Measurements from ENCODE around the gene JSRP1. TPM values are rescaled to one million over a fixed set of nuclear protein-coding genes. Genes with fewer than 3 reads are reported as not detected.

Gene JSRP1
- total and polyA plus RNA-seq, 2 donors from 2014 or later = 0.37 to 5.0 TPM

DNA sequence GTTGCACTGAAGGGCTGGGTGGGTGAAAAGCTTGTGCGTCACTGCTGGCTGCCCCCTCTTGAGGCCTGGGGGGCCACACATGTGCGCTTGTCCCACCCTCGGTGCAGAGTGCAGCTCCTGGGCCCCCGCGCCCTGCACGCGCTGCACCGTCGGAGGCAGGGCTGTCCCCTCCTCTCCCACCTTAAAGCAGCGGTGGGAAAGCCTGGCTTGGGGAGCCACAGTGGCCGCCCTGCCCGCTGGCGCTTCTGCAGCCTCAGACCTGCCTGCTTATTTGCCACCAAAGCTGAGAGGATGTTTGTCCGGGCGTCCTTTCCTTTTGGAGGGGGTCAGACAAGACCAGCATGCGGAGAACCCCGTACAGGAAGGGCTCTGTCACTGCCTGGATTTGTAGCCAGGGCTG, 46.8 kb downstream of the JSRP1 start:
- Histone ChIP-seq H3K9me3 (ENCODE audit: control insufficient read depth in 2 of 3, insufficient read depth in 1 of 3, low read length in 3 of 3) (no peaks in the 10 kb centered on the region), H3K4me3 (ENCODE audit: low read length in 3 of 3) (no peak overlapping the region), H3K27me3 (ENCODE audit: control insufficient read depth, insufficient read depth, low read length) (no peaks in the 10 kb centered on the region), H3K36me3 (ENCODE audit: control insufficient read depth in 2 of 3, insufficient read depth in 3 of 3, low read length in 3 of 3) (peaks cover 0 to 30% (median 12%) of the 10 kb centered on the region in 3 donors), H3K9ac (ENCODE audit: low read length in 3 of 3) (no peak overlapping the region), H3K27ac (ENCODE audit: low read depth in 2 of 2, low read length in 2 of 2) (no peak overlapping the region), H3K4me1 (ENCODE audit: control insufficient read depth in 2 of 3, insufficient read depth in 2 of 3, low read depth in 1 of 3, low read length in 3 of 3) (peaks cover 0 to 14% (median 0%) of the 10 kb centered on the region in 3 donors)
- intact Hi-C loops (cut with DNase I) = no loop called here
- TF ChIP-seq, protein P1, sequence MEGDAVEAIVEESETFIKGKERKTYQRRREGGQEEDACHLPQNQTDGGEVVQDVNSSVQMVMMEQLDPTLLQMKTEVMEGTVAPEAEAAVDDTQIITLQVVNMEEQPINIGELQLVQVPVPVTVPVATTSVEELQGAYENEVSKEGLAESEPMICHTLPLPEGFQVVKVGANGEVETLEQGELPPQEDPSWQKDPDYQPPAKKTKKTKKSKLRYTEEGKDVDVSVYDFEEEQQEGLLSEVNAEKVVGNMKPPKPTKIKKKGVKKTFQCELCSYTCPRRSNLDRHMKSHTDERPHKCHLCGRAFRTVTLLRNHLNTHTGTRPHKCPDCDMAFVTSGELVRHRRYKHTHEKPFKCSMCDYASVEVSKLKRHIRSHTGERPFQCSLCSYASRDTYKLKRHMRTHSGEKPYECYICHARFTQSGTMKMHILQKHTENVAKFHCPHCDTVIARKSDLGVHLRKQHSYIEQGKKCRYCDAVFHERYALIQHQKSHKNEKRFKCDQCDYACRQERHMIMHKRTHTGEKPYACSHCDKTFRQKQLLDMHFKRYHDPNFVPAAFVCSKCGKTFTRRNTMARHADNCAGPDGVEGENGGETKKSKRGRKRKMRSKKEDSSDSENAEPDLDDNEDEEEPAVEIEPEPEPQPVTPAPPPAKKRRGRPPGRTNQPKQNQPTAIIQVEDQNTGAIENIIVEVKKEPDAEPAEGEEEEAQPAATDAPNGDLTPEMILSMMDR (IDR thresholded peaks at IDR 0.05; ENCODE audit: borderline replicate concordance, extremely low read depth, insufficient read depth) = no peak
- FAIRE-seq (no peak), DNase-seq (no peak)

DNA sequence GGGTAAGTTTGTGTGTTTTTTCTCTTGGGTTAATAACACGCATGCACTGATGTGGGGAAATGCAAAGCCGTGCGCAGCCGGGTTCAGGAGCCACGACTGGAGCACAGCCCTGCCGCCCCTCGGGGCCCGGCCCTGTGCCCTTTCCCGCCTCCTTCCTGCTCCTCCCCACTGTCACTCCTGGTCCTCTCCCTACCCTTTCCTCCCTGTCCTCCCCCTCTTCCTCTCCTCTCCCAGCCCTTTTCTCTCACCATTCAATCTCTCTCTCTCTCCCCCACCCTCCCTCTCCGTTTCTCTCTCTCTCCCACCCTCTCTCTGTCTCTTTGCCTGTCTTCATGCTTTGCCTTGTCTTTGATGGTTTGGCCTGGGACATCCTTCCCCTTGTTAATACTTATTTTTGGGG, 47.2 kb downstream of the JSRP1 start:
- no peak overlapping the region for H3K27ac ChIP-seq (ENCODE audit: low read depth in 2 of 2, low read length in 2 of 2)
- FAIRE-seq (no peak), DNase-seq (no peak)
- no peaks in the 10 kb centered on the region for H3K27me3 ChIP-seq (ENCODE audit: control insufficient read depth, insufficient read depth, low read length)
- no peak overlapping the region for H3K4me3 ChIP-seq (ENCODE audit: low read length in 3 of 3)
- peaks cover 0 to 27% (median 9%) of the 10 kb centered on the region in 3 donors for H3K36me3 ChIP-seq (ENCODE audit: control insufficient read depth in 2 of 3, insufficient read depth in 3 of 3, low read length in 3 of 3)
- H3K4me1 ChIP-seq (ENCODE audit: control insufficient read depth in 2 of 3, insufficient read depth in 2 of 3, low read depth in 1 of 3, low read length in 3 of 3) = peaks cover 0 to 14% (median 0%) of the 10 kb centered on the region in 3 donors
- TF ChIP-seq, protein P1 (IDR thresholded peaks at IDR 0.05; ENCODE audit: borderline replicate concordance, extremely low read depth, insufficient read depth) = no peak
- H3K9me3 ChIP-seq (ENCODE audit: control insufficient read depth in 2 of 3, insufficient read depth in 1 of 3, low read length in 3 of 3) = no peaks in the 10 kb centered on the region
- intact Hi-C loops (cut with DNase I) = no loop called here
- H3K9ac ChIP-seq (ENCODE audit: low read length in 3 of 3) = no peak overlapping the region

DNA sequence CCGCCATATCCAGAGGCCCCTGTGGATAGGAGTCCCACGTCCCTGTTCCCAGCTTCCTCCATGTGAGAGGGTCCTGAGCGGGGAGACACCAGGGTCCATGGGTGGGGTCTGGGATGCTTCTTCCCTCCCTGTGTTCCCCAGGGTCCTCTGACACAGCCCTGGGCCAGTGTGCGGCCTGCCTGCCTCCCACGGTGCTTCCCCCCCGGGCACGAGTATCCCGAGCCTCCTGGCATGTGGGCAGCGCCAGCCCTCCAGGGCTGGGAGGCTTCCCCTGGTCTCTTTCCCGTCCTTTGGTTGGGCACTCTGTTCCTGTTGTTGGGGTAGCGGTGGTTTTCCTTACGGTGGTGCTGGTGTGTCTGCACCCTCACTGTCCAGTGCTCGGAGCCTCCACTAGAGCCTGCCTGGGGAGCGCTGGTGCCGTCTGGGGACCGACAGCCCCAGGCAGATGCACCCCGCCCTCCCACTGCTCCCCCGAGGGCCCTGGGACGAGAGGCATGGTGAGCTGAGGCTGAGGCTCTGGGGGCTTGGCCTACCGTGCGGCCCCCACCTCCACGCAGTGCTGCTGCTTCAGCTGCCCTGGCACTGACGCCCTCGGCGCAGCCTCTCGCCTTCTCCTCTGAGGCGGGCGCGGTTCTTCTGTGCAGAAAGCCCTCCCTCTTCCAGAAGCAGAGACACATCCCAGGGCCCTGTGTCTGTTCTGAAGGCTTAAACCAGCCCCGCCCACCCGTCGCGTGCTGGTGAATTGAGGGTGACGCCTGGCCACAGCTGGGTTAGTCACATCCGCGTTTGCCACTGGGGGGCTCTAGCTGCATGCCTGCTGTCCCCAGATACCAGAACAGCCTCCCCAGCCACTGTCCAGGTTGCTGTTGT, 48.0 kb downstream of the JSRP1 start:
- Histone ChIP-seq H3K9ac (ENCODE audit: low read length in 3 of 3) (no peak overlapping the region), H3K27me3 (ENCODE audit: control insufficient read depth, insufficient read depth, low read length) (no peaks in the 10 kb centered on the region), H3K36me3 (ENCODE audit: control insufficient read depth in 2 of 3, insufficient read depth in 3 of 3, low read length in 3 of 3) (peaks cover 0 to 24% (median 9%) of the 10 kb centered on the region in 3 donors), H3K4me3 (ENCODE audit: low read length in 3 of 3) (no peak overlapping the region), H3K9me3 (ENCODE audit: control insufficient read depth in 2 of 3, insufficient read depth in 1 of 3, low read length in 3 of 3) (no peaks in the 10 kb centered on the region), H3K4me1 (ENCODE audit: control insufficient read depth in 2 of 3, insufficient read depth in 2 of 3, low read depth in 1 of 3, low read length in 3 of 3) (peaks cover 0 to 14% (median 0%) of the 10 kb centered on the region in 3 donors), H3K27ac (ENCODE audit: low read depth in 2 of 2, low read length in 2 of 2) (no peak overlapping the region)
- FAIRE-seq = no peak
- intact Hi-C loops (cut with DNase I) = no loop called here
- TF ChIP-seq, protein P1 (IDR thresholded peaks at IDR 0.05; ENCODE audit: borderline replicate concordance, extremely low read depth, insufficient read depth) = no peak
- peak in 3 of 5 donors; percentile 19 to 61 (median 35) for DNase-seq

Measured in kidney (tissue), 14 donors.